ENCODE results near the gene DUSP9. TPM values are rescaled to one million over a fixed set of nuclear protein-coding genes. Genes with fewer than 3 reads are reported as not detected.

Gene DUSP9
- polyA plus RNA-seq, 1 donor (not counting 4 experiments of a cell fraction or from before 2014, with no cell fraction given), result 0.47 TPM

DNA sequence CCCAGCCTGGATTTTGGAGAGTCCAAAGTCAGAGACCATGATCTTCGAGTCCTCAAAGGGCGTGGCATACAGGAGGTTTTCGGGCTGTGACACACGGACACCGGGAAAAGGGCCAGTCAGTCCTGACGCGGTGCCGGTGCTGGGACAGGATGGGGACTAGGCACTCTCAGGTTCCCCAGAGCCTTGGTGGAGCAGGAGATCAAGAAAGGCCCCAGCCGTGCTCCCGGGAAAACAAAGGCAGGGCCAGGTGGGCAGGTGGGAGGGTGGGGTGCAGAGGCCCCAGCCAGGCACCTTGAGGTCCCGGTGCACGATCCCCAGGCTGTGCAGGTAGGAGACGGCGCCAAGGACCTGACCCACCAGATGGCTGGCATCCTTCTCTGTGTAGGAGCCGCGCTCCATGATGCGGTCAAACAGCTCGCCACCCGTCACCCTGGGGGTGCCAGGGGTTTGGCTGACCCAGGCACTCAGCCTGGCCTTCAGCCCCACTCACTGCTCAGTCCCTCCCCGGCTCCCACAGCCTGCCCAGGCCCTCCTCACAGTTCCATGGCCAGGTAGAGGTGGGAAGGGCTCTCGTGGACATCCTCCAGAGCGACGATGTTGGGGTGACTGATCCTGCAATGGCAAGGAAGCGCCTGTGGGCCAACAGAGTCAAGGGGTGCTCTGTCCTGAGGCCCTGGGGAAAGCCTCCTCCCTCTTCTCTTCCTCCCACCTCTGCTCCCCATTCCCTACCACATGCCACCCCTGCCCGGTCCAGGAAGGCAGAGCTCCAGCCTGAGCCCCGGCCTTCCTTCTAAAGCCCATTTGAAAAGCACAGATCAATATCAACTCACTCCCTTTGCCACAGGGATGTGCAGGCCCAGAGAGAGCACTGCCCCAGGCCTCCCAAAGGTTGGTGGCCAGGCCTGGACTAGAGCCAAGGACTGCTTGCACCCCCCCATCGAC is 24.9 kb downstream of the DUSP9 start:
- H3K4me2 ChIP-seq (ENCODE audit: control insufficient read depth, extremely low read depth, insufficient read depth, low read depth, low read length), result no peak overlapping the region
- H3K4me3 ChIP-seq (ENCODE audit: control insufficient read depth in 2 of 3, extremely low read depth in 1 of 3, insufficient read depth in 2 of 3, low read depth in 1 of 3, low read length in 3 of 3), result no peak overlapping the region
- no peak overlapping the region for H3K27ac ChIP-seq (ENCODE audit: control insufficient read depth, insufficient read depth, low read length)
- TF ChIP-seq, protein P1, sequence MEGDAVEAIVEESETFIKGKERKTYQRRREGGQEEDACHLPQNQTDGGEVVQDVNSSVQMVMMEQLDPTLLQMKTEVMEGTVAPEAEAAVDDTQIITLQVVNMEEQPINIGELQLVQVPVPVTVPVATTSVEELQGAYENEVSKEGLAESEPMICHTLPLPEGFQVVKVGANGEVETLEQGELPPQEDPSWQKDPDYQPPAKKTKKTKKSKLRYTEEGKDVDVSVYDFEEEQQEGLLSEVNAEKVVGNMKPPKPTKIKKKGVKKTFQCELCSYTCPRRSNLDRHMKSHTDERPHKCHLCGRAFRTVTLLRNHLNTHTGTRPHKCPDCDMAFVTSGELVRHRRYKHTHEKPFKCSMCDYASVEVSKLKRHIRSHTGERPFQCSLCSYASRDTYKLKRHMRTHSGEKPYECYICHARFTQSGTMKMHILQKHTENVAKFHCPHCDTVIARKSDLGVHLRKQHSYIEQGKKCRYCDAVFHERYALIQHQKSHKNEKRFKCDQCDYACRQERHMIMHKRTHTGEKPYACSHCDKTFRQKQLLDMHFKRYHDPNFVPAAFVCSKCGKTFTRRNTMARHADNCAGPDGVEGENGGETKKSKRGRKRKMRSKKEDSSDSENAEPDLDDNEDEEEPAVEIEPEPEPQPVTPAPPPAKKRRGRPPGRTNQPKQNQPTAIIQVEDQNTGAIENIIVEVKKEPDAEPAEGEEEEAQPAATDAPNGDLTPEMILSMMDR (optimal IDR thresholded peaks at IDR 0.05 in 1 of 3, IDR thresholded peaks at IDR 0.05 in 1 of 3, conservative IDR thresholded peaks at IDR 0.05 in 1 of 3; ENCODE audit: extremely low read depth in 1 of 3, insufficient read depth in 2 of 3, low read length in 3 of 3), result no peak
- TF ChIP-seq EZH2 (IDR thresholded peaks at IDR 0.05; ENCODE audit: low read length), result no peak
- dilution Hi-C loops (cut with MboI; ENCODE audit: extremely low pct_ligation_motif_present, low sequenced_read_pairs), result no loop called here
- DNase-seq (ENCODE audit: low read depth, low spot score) (no peak), FAIRE-seq (no peak)
- no peaks in the 10 kb centered on the region for H3K36me3 ChIP-seq (ENCODE audit: control insufficient read depth in 2 of 2, extremely low read depth in 1 of 2, insufficient read depth in 2 of 2, low read length in 2 of 2)
- no peaks in the 10 kb centered on the region for H3K9me3 ChIP-seq (ENCODE audit: control insufficient read depth, low read depth, low read length)
- peaks cover 4% of the 10 kb centered on the region for H3K4me1 ChIP-seq (ENCODE audit: control insufficient read depth, extremely low read depth, insufficient read depth, low read length)
- H2AFZ ChIP-seq (ENCODE audit: control insufficient read depth, low read length), result no peak overlapping the region
- no peaks in the 10 kb centered on the region for H3K79me2 ChIP-seq (ENCODE audit: control insufficient read depth, insufficient read depth, low read length)
- no peak overlapping the region for H3K9ac ChIP-seq (ENCODE audit: control insufficient read depth, extremely low read depth, insufficient read depth, low read length)
- H4K20me1 ChIP-seq (ENCODE audit: control insufficient read depth, extremely low read depth, insufficient read depth, low read length), result no peaks in the 10 kb centered on the region
- H3K9me1 ChIP-seq (ENCODE audit: control insufficient read depth, extremely low read depth, insufficient read depth, low read length), result no peaks in the 10 kb centered on the region
- no peaks in the 10 kb centered on the region for H3K27me3 ChIP-seq (ENCODE audit: control insufficient read depth, extremely low read depth, insufficient read depth, low read length)

DNA sequence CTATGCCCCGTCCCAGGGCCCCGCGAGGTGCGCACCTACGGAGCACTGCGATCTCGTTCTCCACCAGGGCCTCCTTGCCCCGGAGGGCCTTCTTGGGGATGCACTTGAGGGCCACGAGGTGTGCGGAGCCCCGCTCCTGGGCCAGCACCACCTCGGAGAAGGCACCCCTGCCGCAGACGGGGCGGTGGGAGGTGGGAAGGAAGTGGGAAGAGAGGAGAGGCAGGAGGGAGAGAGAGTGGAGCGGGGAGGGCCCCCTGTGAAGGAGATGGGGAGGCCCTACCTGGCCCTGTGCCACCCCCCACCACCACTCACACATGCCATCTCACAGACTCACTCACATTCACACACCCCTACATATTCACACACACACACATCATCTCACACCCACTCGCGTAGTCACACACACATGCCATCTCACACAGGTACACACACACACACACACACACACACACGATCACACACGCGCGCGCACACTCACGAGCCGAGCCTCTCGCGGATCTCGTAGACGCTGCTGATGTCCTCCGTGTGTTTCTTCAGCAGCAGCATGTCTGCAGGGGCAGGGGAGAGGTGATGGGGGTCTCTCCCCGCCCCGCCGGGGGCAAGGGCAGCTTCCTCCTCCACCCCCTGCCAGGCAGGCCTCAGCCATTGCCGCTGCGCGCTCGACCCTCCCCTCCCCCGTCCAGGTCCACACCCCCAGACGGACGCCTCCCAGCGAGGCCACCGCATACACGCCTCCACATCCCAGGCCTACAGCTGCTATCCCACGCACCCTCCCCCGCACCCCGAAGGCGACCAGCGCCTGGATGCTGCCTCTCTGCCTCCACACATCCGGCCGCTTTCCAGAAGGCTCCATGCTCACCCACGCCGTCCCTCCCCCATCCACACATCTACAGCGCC is 25.8 kb downstream of the DUSP9 start:
- Histone ChIP-seq H3K36me3 (ENCODE audit: control insufficient read depth in 2 of 2, extremely low read depth in 1 of 2, insufficient read depth in 2 of 2, low read length in 2 of 2) (no peaks in the 10 kb centered on the region), H3K4me2 (ENCODE audit: control insufficient read depth, extremely low read depth, insufficient read depth, low read depth, low read length) (no peak overlapping the region), H3K79me2 (ENCODE audit: control insufficient read depth, insufficient read depth, low read length) (no peaks in the 10 kb centered on the region), H3K27me3 (ENCODE audit: control insufficient read depth, extremely low read depth, insufficient read depth, low read length) (no peaks in the 10 kb centered on the region), H2AFZ (ENCODE audit: control insufficient read depth, low read length) (no peak overlapping the region), H3K4me1 (ENCODE audit: control insufficient read depth, extremely low read depth, insufficient read depth, low read length) (peaks cover 4% of the 10 kb centered on the region), H3K9me1 (ENCODE audit: control insufficient read depth, extremely low read depth, insufficient read depth, low read length) (no peaks in the 10 kb centered on the region), H3K27ac (ENCODE audit: control insufficient read depth, insufficient read depth, low read length) (no peak overlapping the region), H4K20me1 (ENCODE audit: control insufficient read depth, extremely low read depth, insufficient read depth, low read length) (no peaks in the 10 kb centered on the region), H3K9me3 (ENCODE audit: control insufficient read depth, low read depth, low read length) (no peaks in the 10 kb centered on the region), H3K4me3 (ENCODE audit: control insufficient read depth in 2 of 3, extremely low read depth in 1 of 3, insufficient read depth in 2 of 3, low read depth in 1 of 3, low read length in 3 of 3) (no peak overlapping the region), H3K9ac (ENCODE audit: control insufficient read depth, extremely low read depth, insufficient read depth, low read length) (no peak overlapping the region)
- FAIRE-seq, result no peak
- dilution Hi-C loops (cut with MboI; ENCODE audit: extremely low pct_ligation_motif_present, low sequenced_read_pairs), result no loop called here
- no peak for DNase-seq (ENCODE audit: low read depth, low spot score)
- TF ChIP-seq, protein P1 (optimal IDR thresholded peaks at IDR 0.05 in 1 of 3, IDR thresholded peaks at IDR 0.05 in 1 of 3, conservative IDR thresholded peaks at IDR 0.05 in 1 of 3; ENCODE audit: extremely low read depth in 1 of 3, insufficient read depth in 2 of 3, low read length in 3 of 3), result no peak
- TF ChIP-seq EZH2 (IDR thresholded peaks at IDR 0.05; ENCODE audit: low read length), result peak; percentile 32

Data from keratinocyte (primary cell).